Activated naive CD4-positive, alpha-beta T cell treated with anti-CD3 and anti-CD28 coated beads, Interleukin-2, amount 50 U/mL, for 72 hours (primary cell): ENCODE data around the gene CIDEA. TPM values are rescaled to one million over a fixed set of nuclear protein-coding genes. Genes with fewer than 3 reads are reported as not detected.
A peak's percentile ranks its signal among the peaks of the same experiment; 100 is the strongest.

Experiments used
- ATAC-seq, 2 donors: fragments of 150-1000 bp; cut with Tn5 transposase; 2 replicates each; pipeline ENCODE4 v1.10.0; 2021; ENCODE audit warnings: mild to moderate bottlenecking in 2 of 2, moderate library complexity in 2 of 2
- DNase-seq, 2 donors: peaks; one replicate each; pipeline ENCODE4 v3.0.0; 2021 to 2022; ENCODE audit warnings: low spot score in 2 of 2
- H3K27ac Mint-ChIP-seq, 2 donors: one replicate each; pipeline ENCODE4 v1.8.0; 2022; ENCODE audit warnings: mild to moderate bottlenecking in 2 of 2, mixed read lengths in 2 of 2
- H3K36me3 Mint-ChIP-seq, 2 donors: one replicate each; pipeline ENCODE4 v1.8.0; 2022; ENCODE audit warnings: mixed read lengths in 2 of 2
- H3K9me3 Mint-ChIP-seq, 2 donors: one replicate each; pipeline ENCODE4 v1.8.0; 2022; ENCODE audit warnings: mixed read lengths in 2 of 2
- total RNA-seq, 2 donors: library from RNA; stranded (reverse); gene quantifications; one replicate each; pipeline ENCODE4 v1.2.3, GENCODE V29; 2022

The CIDEA gene
- total RNA-seq, 2 donors from 2014 or later, result not detected

DNA sequence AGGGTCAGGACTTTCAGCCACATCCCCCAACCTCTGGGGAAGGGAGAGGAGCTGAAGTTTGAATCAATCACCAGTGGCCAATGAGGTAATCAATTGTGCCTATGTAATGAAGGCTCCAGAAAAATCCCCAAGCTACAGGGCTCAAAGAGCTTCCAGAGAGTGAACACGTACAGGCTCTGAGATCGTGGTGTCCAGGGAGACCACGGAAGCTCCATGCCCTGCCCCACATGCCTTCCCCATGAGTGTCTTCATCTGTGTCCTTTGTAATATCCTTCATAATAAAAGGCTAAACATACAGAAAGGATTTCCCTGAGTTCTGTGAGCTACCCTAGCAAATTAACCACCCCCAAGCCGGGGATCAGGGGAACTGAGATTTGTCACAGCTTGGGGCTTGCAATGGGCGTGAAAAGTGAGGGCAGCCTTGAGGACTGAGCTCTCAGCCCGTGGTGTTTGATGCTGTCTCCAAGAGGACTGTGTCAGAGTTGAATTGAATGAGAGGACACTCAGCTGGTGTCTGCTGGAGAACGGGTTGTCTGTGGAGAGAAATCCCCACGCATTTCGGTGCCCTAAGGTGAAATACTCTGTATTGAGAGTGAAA, 28.4 kb downstream of the CIDEA start:
- Mint-ChIP-seq H3K36me3 (no peaks in the 10 kb centered on the region), H3K9me3 (no peaks in the 10 kb centered on the region), H3K27ac (no peak overlapping the region)
- DNase-seq (no peak), ATAC-seq (no peak)

DNA sequence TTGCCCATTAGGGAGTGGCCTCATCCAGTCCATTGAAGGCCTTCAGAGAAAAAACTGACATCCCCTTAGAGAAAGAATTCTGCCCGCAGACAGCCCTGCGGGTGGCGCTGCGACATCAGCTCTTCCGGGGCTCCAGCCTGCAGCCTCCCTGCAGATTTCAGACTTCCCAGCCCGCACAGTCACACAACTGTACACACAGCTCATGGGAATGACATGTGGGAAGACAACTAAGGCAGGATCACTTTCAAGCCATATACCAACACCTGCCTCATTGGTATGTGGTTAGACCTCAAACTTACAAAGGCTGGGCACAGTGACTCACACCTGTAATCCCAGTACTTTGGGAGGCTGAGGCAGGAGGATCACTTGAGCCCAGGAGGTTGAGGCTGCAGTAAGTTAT, 29.1 kb downstream of the CIDEA start:
- ATAC-seq (peak in 1 of 2 donors; percentile 76), DNase-seq (no peak)
- H3K9me3 Mint-ChIP-seq, result no peaks in the 10 kb centered on the region
- no peaks in the 10 kb centered on the region for H3K36me3 Mint-ChIP-seq
- H3K27ac Mint-ChIP-seq, result no peak overlapping the region

DNA sequence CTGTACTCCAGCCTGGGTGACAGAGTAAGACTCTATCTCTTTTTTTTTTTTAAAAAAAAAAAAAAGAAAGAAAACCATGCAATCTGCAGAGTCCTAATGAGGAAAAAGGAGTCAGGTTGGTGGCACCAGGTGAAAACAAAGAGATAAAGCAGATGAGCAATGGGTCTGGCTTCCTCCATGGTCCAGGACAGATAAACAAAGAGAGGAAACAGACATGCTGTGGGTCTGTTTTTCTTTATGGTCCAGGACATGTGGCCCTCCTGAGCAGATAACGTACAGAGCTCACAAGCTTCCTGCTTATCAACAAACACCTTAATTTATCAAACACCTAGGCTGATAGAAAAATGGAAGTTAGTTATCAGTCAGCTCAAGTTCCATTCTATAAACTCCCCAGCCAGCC, 29.5 kb downstream of the CIDEA start:
- no peak for ATAC-seq
- Mint-ChIP-seq H3K9me3 (no peaks in the 10 kb centered on the region), H3K36me3 (no peaks in the 10 kb centered on the region), H3K27ac (no peak overlapping the region)
- DNase-seq, result no peak

DNA sequence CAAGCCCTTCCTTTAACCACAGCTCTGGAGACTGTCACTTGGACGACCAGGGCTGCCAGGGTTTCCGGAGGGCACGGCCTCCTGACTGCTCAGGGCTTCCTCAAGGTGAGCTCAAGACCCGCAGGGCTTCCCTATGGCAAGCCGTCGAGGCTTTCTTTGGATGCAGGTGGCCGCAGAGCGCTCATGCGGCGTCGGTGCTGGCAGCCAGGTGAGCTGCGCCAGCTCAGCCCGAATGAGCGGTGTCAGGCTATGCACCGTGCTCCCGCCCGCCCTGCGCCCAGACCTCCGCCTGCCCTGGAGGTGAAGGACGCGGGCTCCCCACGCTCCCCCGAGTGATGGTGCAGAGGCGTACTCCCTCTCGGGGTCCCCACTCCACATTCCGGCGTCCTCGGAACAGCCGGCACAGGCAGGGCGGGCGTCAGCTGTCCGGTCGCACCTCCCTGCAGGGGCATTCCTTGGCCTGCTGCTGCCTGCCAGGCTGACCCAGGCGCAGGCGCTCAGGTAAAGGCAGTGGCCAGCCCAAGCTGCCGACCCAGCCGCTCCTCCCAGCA, 33.0 kb downstream of the CIDEA start:
- Mint-ChIP-seq H3K9me3 (no peaks in the 10 kb centered on the region), H3K36me3 (no peaks in the 10 kb centered on the region), H3K27ac (no peak overlapping the region)
- DNase-seq (no peak), ATAC-seq (no peak)

DNA sequence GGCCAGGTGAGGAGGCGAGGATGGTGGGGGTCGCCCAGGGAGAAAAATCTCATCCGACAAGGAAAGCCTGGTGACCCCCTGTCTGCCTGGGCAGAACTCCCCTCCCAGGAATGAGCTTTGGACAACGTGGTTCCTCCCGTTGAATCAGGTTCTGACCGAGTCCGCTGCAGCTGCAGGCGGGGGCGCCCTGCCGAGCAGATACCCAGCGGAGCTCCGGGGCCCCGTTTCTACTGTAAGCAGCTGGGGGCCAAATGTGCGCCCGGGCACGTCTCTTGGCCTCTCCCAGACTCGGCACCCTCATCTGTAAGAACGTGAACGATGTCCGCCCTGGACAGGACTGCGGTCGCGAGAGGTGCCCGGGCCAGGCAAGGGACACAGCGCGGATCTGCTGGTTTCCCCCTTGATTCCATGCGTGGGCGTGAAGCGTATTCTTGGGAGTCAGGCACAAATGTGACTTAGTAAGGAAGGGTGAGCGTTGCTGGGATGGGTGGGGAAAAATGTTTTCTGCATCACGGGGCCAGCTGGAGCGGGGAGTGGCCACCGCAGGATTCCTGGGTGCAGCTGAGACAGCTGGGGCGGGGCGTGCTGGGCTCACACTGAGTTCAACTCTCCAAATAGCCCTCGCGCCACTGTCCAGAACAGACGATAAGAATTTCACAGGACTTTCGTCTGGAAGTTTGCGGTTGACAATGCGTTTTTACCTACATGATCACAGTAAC, 33.7 kb downstream of the CIDEA start:
- Mint-ChIP-seq H3K27ac (no peak overlapping the region), H3K9me3 (no peaks in the 10 kb centered on the region), H3K36me3 (no peaks in the 10 kb centered on the region)
- DNase-seq (no peak), ATAC-seq (peak in 1 of 2 donors; percentile 38)

DNA sequence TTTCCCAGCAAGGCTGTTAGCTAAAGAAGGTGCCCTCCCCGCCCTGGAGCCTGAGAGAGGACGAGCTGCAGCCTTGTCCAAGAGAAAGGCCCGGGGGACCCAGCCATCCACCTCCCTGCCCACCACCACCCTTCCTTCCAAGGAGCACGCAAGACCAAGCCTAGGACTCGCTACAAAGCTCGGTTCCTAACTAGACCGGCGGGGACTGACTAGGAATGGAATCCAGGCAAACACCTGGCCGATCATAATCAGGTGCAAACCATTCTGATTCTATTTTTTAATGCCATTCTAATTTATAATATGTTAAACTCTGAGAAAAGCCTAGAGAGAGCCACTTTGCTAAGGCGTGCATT, 34.2 kb downstream of the CIDEA start:
- Mint-ChIP-seq H3K36me3 (no peaks in the 10 kb centered on the region), H3K27ac (no peak overlapping the region), H3K9me3 (no peaks in the 10 kb centered on the region)
- no peak for DNase-seq
- no peak for ATAC-seq

DNA sequence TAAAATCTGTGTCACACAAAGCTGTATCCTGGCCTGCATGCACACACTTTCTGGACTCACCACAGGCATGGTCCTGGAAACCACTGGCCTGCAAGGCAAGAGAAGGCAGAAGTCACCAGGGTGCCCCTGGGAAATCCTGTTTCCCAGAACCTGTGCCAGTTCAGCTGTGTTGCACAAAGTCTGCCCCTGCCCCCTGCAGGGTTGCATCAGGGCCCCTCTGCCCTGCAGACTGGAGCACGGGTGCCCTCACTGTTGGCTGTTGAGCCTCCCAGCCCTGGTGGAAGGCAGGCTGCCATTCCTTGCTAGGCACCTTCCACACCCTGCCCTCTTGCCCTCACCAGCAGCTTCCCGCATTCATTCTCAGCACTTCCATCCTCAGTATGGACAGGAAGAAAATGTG, 35.9 kb downstream of the CIDEA start:
- no peaks in the 10 kb centered on the region for H3K9me3 Mint-ChIP-seq
- H3K27ac Mint-ChIP-seq, result no peak overlapping the region
- no peak for ATAC-seq
- H3K36me3 Mint-ChIP-seq, result no peaks in the 10 kb centered on the region
- DNase-seq, result no peak

DNA sequence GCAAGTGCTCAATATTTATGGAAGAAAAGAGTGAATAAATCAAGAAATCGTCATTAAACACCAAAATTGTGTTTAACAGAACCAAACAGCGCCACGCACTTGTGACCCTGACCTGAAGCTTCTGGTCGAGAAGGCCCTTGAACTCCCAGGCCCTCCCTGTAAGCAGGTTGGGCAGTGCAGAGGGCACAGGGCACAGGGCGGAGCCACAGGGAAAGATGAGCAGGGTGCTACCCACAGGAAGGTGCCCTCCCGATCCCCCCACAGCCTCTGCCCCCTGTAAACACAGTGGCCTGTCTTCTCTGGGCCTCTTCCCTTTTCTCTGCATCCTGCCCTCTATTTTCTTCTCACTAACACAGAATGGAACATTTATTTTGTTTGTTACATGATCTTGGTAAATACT, 37.0 kb downstream of the CIDEA start:
- Mint-ChIP-seq H3K27ac (no peak overlapping the region), H3K36me3 (no peaks in the 10 kb centered on the region), H3K9me3 (no peaks in the 10 kb centered on the region)
- ATAC-seq (no peak), DNase-seq (no peak)

DNA sequence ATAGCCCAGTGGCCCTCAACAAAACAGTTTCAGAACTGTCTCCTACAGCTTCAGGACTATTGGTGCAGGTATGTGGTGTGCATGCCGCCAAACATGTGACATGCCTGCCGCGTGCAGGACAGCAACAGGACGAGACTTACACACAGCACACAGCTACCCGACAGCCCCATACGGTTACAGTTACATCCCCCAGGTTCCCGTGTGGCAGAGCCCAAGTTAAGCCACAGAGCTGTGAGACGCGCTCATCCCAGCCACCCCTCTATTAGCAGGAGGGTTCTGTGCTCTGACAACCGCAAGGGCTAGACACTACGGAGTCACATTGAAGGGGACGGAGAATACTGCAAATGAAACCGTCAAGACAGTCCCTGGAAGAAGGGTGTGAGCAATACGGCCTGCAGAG, 37.5 kb downstream of the CIDEA start:
- no peak for DNase-seq
- no peak for ATAC-seq
- H3K36me3 Mint-ChIP-seq, result no peaks in the 10 kb centered on the region
- H3K9me3 Mint-ChIP-seq, result no peaks in the 10 kb centered on the region
- H3K27ac Mint-ChIP-seq, result no peak overlapping the region

DNA sequence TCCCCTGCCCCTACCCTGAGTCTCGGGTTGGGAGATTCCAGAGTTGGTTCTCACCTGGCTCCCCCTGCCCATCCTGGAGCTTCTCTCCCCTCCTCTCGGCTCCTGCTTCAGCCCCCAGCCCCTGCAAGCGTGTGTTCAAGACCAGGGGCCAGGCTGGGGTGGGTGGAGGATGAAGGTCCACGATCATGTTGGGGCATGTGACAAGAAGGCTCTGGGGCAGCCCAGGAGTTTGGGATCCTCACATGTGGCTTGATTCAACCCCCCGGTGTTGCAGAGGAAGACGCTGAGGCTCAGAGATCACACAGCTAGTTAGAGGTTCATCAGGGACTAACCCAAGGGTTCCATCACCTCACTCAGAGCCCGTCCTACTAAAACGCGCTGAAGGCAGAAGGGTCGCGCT, 39.7 kb downstream of the CIDEA start:
- ATAC-seq (no peak), DNase-seq (no peak)
- Mint-ChIP-seq H3K36me3 (no peaks in the 10 kb centered on the region), H3K27ac (no peak overlapping the region), H3K9me3 (no peaks in the 10 kb centered on the region)

DNA sequence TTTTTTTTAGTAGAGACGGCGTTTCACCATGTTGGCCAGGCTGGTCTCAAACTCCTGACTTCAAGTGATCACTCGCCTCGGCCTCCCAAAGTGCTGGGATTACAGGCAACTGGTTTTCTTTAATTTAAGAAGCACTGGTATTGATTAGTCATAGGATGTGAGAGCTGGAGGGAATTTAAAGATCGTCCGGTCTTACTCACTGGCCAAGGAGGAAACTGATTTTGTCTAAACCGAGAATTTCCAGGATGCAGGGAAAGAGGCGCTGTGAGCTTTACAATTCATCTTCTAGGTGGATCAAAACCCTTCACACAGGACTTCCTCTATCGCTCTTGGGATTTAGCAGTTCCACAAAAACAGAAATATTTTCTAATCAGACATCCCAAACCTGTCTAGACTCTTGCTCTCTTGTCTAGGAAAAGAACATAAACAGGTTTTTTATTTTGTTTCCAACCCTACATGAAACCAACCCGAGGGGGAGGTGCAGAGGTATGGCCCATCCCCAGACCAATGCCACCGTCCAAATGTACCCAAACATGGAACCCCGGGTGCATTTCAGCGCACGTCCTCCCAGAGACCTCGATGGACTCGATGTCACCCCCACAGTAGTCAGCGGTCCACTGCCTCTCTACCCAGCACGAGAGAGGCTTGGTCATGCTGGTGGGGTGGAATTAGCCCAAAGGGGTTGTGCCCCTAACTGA, 41.4 kb downstream of the CIDEA start:
- Mint-ChIP-seq H3K9me3 (no peaks in the 10 kb centered on the region), H3K36me3 (no peaks in the 10 kb centered on the region), H3K27ac (no peak overlapping the region)
- ATAC-seq (no peak), DNase-seq (no peak)

DNA sequence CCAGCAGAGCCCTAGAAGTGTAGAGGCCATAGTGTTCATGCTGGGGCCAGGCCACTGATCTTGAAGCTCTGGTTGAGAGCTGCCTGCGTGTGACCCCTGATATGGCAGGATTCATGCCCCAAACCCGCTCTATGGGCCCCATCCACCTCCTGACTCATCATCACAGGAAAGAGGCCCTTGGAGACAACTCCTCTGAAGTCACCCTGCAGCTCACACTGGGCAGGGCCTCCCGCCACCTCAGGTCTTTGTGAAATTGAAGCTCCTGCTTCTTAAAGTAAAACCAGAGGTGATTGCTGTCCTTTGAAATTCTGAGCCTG, 41.9 kb downstream of the CIDEA start:
- Mint-ChIP-seq H3K9me3 (no peaks in the 10 kb centered on the region), H3K36me3 (no peaks in the 10 kb centered on the region), H3K27ac (no peak overlapping the region)
- peak in 1 of 2 donors; percentile 38 for ATAC-seq
- no peak for DNase-seq

DNA sequence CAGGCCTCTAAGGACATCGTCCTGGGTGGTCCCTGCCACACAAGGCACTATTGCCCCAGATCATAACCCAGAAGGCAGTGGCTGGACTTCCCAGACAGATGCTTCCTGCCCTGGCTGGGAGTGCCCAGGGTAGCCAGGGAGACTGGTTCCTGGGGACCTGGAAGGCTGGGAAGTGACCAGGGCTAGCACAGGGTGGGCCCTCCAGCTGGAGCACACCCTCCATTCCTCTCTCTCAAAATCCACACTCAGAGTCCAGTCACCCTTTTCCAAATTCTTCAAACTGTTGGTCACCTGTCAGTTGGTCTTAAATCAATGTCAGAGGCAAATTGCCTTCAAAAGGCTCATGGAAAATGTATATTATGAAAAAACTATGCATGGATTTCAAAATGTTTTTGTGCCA, 42.3 kb downstream of the CIDEA start:
- ATAC-seq (no peak), DNase-seq (no peak)
- Mint-ChIP-seq H3K36me3 (no peaks in the 10 kb centered on the region), H3K27ac (no peak overlapping the region), H3K9me3 (no peaks in the 10 kb centered on the region)

DNA sequence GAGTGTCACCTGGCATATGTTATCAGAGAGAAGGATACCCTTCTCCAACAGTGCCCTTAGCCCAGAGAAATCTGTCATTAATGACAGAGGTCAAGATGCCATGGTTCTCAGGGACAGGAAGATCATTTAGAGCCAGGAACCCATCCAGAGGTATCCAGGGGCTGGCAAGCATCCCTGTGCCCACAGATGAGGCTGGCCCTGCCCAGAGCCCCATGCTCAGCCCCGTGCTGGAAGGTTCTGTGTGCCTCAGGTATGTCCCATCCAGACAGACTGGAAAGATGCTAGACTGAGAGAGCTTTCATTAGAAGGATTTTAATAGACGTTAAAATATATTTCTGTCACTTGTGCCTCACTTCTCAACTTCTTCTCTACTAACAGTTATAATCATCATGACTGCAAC, 45.7 kb downstream of the CIDEA start:
- ATAC-seq (no peak), DNase-seq (no peak)
- Mint-ChIP-seq H3K9me3 (no peaks in the 10 kb centered on the region), H3K36me3 (no peaks in the 10 kb centered on the region), H3K27ac (no peak overlapping the region)

DNA sequence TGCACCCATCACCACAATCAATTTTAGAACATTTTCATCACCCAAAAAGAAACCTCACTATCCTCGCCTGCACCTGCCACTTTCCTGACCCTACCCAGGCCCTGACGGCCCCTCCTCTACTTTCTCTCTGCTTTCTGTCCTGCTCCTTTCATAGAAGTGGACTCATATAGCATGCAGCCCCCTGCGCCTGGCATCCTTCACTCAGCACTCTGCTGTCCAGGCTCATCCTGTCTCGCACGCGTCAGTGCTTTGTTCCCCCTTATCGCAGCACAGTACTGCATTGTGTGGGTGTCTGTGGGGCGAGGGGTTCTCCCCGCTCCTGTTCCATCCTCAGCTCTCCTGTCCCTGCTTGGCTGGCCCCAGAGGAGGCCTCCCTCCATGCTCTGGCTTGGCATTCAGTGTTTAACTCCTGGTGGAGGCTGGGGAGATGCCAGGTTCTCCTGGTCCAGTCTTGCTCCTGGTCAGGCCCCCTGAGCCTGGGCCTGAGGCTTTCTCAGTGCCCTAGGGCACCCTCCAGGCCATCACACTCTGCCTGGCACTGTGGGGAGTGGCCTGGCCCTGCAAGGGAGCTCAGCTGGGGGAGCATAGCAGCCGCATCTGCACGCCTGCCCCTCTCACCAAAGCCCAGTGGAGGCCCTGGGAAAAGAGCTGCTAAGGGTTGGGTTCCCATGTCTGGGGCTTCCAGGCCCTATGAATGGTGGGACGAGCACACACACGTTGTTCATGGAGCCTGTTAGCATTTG, 47.3 kb downstream of the CIDEA start:
- DNase-seq (no peak), ATAC-seq (no peak)
- Mint-ChIP-seq H3K27ac (peak overlapping the region in 1 of 2 donors; percentile 37), H3K36me3 (no peaks in the 10 kb centered on the region), H3K9me3 (no peaks in the 10 kb centered on the region)

DNA sequence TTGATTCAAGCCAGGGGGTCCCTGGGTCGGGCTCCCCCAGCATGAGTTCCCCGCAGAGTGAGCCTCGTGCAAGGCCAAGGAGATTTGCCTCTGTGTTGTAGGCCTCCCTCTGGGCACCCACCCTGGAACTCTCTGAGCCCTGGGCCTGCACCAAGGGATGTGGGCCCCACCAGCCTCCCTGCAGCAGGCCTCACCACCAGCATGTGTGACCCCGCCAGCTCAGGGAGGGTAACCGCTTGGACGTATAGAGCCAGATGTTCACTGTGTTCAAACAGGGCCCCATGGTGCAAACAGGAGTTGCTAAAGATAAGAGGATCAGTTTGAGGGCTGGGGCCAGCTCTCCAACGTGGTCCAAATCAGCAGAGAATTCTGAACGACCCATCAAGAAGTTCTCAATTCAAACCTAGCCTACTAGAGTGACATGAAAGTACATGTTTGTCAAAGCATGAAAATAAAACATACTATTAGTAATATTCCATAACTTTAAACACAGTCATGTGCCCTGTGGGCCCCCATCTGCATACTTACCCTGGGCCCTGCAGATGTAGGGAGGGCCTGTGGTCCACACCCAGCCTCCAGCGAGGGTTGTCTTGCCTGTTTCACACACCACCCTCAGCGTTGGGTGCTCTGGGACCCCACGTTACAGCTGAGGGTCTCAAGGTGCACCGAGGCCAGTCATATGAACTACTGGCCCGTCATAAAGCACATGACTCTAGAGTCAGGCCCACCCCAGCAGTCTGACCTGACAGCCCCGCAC, 48.4 kb downstream of the CIDEA start:
- no peaks in the 10 kb centered on the region for H3K9me3 Mint-ChIP-seq
- ATAC-seq, result no peak
- H3K27ac Mint-ChIP-seq, result no peak overlapping the region
- DNase-seq, result no peak
- peaks cover 4% of the 10 kb centered on the region in 2 donors for H3K36me3 Mint-ChIP-seq
